ENCODE data around the gene PPP6R2. TPM values are rescaled to one million over a fixed set of nuclear protein-coding genes. Genes with fewer than 3 reads are reported as not detected.

The PPP6R2 gene
- total RNA-seq, 1 experiment from 2014 or later: 74.7 TPM

DNA sequence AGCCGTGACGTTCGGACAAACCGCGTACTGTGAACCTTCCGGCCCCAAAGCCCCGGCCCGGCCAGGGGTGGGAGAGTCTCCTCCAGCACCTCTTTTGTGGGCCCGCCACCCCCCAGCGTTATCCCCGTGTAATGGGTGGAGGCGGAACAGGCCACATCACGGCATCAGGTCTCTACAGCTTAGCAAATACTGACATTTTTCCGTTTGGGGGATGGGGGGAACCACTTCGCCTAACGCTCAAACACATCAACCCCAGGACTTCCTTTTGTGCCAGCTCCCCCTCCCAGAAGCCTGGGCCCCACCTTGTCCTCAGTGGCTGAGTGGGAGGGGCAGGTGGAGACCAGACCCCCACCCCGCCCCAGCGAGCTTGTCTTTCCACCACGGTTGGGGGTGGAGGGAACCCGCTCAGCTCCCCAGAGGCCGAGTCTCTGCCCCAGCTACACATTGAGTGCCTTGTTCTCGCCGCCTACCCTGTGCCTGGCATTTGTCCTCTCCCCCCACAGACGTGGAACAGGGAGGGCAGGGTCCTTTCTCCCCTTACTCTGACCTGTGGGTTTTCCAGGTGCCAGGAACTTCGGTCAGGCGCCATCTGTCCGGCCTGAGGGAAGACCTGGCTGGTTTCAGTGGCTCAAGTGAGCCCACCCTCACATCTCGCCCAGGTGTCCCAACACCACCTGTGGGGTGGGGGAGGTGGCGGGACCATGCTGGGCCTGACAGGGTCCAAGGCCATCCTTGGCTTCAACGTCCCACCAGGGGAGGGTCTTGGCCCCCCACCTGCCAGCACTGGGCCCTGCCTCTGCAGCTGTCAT, 102.1 kb downstream of the PPP6R2 start:
- no peak for DNase-seq (ENCODE audit: low read depth, low spot score)
- in situ Hi-C loops (cut with HindIII; ENCODE audit: low pct_unique_long_range_greater_than_20kb, low sequenced_read_pairs): no loop called here

DNA sequence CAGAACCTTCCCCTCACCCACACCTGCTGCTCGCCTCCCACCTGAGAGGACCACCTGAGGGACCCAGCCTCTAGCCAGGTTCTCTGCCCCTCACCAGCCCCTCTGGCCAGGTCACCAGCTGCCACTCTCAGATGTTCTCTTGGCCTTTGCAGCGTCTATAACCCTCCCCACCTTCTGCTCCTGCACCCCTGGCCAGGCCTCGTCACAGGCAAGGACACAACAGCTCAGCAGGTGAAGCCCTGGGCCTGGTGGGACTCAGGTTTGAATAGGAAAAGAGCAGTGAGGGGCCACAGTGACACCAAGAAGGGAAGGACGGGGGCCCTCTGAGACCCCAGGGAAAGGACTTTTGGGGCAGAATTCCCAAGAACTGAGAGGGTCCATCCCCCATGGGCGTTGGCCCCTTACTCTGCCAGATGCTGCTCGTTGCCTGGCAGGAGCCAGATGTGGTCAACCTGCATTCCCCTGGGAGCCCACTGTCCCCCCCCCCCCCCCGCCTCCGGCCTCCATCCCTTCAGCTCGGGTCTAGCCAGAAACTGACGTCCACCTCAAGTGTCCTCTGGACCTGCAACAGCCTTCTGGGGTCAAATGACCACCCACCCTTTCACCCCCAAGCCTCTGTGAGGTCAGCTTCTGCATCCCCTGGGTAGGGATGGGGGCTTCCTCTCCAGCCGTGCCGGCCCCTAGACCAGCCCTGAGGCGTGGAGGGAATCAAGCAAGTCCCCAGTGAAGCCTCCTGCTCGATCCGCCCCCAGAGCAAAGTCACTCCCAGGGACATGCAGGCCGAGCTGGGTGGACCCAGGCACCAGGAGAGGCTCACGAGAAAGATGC, 103.0 kb downstream of the PPP6R2 start:
- DNase-seq (ENCODE audit: low read depth, low spot score): no peak
- in situ Hi-C loops (cut with HindIII; ENCODE audit: low pct_unique_long_range_greater_than_20kb, low sequenced_read_pairs): no loop called here

GRCh38 chr22:50446708-50447575, 103.8 kb downstream of the PPP6R2 start:
- DNase-seq (ENCODE audit: low read depth, low spot score): no peak
- in situ Hi-C loops (cut with HindIII; ENCODE audit: low pct_unique_long_range_greater_than_20kb, low sequenced_read_pairs): no loop called here

DNA sequence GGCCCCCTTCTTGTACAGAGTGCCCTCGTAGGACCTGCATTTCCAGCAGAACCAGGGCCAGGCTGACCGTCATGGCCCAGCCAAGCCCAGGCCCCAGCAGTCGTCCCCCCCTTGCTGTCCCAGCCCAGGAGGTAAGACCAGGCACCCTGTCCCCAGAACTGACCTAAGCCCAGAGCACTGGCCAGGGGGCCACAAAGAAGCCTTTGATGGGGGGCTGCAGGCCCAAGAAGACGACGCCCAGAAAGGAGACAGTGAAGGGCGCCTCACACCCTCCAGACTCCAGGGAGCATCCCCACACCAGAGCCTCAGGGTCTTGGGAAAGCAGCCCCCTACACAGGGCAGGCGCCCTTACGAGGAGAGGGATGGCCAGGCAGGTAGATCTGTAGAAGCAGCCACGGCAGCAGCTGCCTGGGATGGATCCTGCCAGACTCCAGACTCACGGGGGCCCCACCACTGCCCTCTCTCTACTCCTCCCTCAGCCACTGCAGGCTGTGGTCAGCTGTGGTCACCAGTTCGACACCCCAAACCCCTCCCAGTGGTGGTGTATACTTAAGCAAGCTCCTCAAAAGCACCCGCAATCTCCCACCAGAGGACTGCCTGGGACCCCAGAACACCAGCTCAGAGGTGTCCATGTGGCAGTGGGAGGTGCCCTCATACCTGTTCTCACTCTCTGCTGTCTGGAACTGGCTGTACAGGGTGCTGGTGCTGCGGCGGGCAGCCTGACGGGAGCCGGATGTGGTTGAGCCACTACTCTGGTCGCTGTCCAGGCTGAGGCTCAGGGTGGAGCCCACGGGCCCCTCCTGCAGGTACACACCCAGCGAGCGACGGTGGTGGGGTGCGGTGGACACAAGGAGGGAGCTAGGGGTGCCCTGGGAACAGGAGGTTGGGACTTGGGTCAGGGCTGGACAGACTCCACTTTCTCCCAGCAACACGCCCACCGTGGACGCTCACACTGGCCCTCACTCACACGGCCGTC, 104.7 kb downstream of the PPP6R2 start:
- no peak for DNase-seq (ENCODE audit: low read depth, low spot score)
- in situ Hi-C loops (cut with HindIII; ENCODE audit: low pct_unique_long_range_greater_than_20kb, low sequenced_read_pairs): no loop called here

DNA sequence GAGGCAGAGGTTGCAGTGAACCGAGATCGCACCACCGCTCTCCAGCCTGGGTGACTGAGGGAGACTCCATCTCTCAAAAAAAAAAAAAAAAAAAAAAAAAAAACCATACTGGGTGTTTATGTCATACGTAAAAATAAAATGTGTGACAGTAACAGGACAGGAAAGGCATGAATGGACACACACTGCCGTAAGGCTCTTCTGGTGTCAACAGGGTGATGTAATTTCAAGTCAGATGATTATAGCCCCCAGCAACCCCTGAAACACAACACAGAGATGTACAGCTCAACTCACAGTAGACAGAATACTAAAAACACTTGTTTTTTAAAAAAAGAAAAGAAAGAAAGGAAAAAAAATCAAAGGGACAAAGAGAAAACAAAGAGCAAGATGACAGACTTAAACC, 109.5 kb downstream of the PPP6R2 start:
- no peak for DNase-seq (ENCODE audit: low read depth, low spot score)

GRCh38 chr22:50454556-50455075, 111.5 kb downstream of the PPP6R2 start:
- in situ Hi-C loops (cut with HindIII; ENCODE audit: low pct_unique_long_range_greater_than_20kb, low sequenced_read_pairs): no loop called here
- DNase-seq (ENCODE audit: low read depth, low spot score): no peak

More for the DNA sequence above, 109.5 kb downstream of the PPP6R2 start:
- in situ Hi-C loops (cut with HindIII; ENCODE audit: low pct_unique_long_range_greater_than_20kb, low sequenced_read_pairs): no loop called here

DNA sequence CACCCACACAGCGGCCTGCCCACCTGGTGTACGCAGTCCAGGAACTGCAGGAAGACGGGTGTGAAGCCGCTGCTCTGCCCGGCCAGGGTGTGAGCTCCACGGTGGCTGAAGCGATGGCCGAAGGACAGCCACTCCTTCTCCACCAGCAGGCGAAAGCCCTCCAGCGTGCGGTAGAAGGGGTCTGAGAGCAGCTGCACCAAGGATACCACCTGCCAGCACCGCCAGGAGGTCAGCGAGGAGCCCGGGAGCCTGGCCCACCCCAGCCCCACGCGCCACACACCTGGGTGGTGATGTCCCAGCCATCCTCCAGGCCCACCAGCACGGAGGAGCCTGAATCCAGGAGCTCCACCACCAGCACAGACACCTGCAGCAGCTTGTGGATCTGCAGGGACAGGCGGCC, 112.1 kb downstream of the PPP6R2 start:
- in situ Hi-C loops (cut with HindIII; ENCODE audit: low pct_unique_long_range_greater_than_20kb, low sequenced_read_pairs): no loop called here

GRCh38 chr22:50456026-50456425, 112.9 kb downstream of the PPP6R2 start:
- in situ Hi-C loops (cut with HindIII; ENCODE audit: low pct_unique_long_range_greater_than_20kb, low sequenced_read_pairs): no loop called here
- no peak for DNase-seq (ENCODE audit: low read depth, low spot score)

More for the DNA sequence above, 112.1 kb downstream of the PPP6R2 start:
- no peak for DNase-seq (ENCODE audit: low read depth, low spot score)

GRCh38 chr22:50456466-50457234, 113.5 kb downstream of the PPP6R2 start:
- no peak for DNase-seq (ENCODE audit: low read depth, low spot score)
- in situ Hi-C loops (cut with HindIII; ENCODE audit: low pct_unique_long_range_greater_than_20kb, low sequenced_read_pairs): no loop called here

GRCh38 chr22:50459016-50459415, 115.9 kb downstream of the PPP6R2 start:
- DNase-seq (ENCODE audit: low read depth, low spot score): no peak
- in situ Hi-C loops (cut with HindIII; ENCODE audit: low pct_unique_long_range_greater_than_20kb, low sequenced_read_pairs): no loop called here

- in situ Hi-C loops (cut with HindIII; ENCODE audit: low pct_unique_long_range_greater_than_20kb, low sequenced_read_pairs): no loop called here
- no peak for DNase-seq (ENCODE audit: low read depth, low spot score)
These were observed 116.5 kb downstream of the PPP6R2 start for GRCh38 chr22:50459496-50460140.

- in situ Hi-C loops (cut with HindIII; ENCODE audit: low pct_unique_long_range_greater_than_20kb, low sequenced_read_pairs): no loop called here
- no peak for DNase-seq (ENCODE audit: low read depth, low spot score)
These were observed 117.8 kb downstream of the PPP6R2 start for GRCh38 chr22:50460938-50461337.

DNA sequence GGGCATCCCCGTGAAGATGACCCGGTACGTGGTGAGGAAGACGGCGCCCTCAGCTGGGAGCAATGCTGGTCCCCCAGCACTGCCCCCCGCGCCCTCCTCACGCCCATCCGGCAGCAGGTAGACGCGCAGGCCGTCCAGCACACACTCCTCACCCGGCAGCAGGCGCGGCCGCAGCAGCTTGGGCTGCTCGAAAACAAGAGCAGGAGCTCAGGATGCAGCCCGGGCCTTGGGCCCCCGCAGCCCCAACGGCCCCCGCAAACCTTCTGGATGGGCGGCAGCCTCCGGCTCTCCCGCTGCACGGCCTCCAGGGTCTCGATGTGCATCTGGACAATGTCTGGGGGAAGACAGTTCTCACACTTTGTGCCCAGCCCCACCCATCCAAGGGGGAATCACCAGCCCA, 118.4 kb downstream of the PPP6R2 start:
- no peak for DNase-seq (ENCODE audit: low read depth, low spot score)

DNA sequence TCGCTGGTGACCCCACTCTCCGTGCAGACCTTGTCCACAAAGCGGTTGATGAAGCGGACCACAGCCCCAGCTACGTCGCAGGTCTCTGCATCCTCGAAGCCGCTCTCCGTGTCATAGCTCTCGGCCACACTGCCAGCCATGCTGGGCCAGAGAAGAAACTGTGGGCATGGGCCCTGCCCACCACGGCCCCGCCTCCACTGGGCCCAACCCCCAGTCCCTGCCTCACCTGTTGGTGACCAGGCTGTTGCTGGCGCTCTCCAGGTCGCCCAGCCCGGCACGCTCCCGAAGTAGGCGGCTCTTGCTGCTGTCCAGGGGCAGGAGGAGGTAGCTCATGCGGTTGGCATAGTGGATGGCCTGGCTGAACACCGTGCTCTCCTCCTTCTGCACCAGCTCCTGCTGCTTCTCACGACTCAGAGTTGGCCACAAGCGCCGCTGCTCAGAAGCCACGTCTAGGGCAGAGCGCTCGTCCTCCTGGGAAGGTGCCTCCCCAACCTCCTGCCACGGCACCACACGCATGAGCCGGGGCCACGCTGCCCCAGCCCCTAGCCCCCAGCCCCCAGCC, 118.9 kb downstream of the PPP6R2 start:
- in situ Hi-C loops (cut with HindIII; ENCODE audit: low pct_unique_long_range_greater_than_20kb, low sequenced_read_pairs): no loop called here
- no peak for DNase-seq (ENCODE audit: low read depth, low spot score)

More for the DNA sequence above, 118.4 kb downstream of the PPP6R2 start:
- in situ Hi-C loops (cut with HindIII; ENCODE audit: low pct_unique_long_range_greater_than_20kb, low sequenced_read_pairs): no loop called here

- DNase-seq (ENCODE audit: low read depth, low spot score): no peak
- in situ Hi-C loops (cut with HindIII; ENCODE audit: low pct_unique_long_range_greater_than_20kb, low sequenced_read_pairs): no loop called here
These were observed 120.2 kb downstream of the PPP6R2 start for GRCh38 chr22:50463188-50463900.

Measured in SK-MEL-5 (cell line).